ENCODE data around the gene ASIC3. TPM values are rescaled to one million over a fixed set of nuclear protein-coding genes. Genes with fewer than 3 reads are reported as not detected.
A peak's percentile ranks its signal among the peaks of the same experiment; 100 is the strongest.

ASIC3 gene
- total RNA-seq, 1 donor from 2014 or later = 0.51 TPM

DNA sequence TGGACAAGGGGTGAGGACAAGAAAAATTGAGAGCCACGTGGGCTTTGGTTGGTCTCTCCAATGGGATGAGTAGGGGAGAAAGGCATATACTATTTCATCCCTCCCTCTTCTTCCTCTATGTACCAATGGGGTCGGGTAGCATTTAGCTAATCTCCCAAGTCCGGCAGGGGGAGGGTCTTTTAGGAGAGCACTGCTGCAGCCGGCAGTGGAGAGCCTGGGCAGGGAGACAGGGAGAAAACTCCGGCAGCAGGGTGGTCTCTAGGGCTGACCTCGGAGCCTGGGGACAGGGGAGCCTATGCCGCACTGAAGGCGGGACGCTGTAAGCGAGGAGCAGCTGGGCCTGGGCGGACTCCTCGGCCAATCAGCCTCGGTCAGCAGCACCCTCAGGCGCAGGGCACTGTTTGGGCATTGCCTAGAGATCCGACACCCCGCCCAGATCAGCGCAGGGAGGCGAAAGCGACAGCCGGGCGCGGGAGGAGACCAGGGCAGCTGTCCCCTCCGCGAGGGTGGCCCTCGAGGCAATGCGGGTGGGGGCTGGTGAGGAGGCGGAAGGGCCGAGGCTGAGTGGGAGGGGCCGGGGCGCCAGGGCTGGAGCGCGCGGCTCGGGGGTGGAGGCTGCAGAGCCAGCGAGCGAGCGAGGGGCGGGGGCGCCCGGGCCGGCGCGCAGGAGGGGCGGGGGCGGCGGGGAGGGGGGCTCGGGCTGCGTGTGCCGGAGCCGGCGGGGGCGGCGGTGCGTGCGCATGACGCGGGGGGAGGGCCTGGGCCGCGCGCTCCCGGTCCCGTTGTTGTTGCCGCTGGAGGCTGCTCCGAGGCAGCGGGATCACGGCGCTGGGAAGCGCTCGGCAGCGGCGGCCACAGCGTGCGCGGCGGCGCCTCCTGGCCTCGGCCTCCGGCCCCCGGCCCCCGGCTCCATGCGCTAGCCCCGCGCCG is 37.6 kb downstream of the ASIC3 start, which contains the start of gene AGAP3:
Gene AGAP3 (plus strand): TSS at position 785 of the 930 bp plus-strand sequence. CDS start 267 bp downstream, outside the sequence.
- DNase-seq = peak; percentile 96

DNA sequence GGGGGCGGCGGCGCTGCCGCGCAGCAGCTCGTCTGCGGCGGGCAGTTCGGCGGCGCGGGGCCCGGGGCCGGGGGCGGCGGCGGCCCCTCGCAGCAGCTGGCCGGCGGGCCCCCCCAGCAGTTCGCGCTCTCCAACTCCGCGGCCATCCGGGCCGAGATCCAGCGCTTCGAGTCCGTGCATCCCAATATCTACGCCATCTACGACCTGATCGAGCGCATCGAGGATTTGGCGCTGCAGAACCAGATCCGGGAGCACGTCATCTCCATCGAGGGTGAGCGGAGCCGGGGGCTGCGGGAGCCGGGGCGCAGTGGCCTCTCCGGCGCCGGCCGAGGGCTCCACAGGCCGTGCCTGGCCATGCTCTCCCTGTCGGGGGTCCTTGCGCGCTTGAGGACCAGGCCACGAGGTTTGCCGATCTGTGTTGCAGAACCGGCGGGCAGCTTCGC is 38.5 kb downstream of the ASIC3 start:
- DNase-seq = peak; percentile 54

DNA sequence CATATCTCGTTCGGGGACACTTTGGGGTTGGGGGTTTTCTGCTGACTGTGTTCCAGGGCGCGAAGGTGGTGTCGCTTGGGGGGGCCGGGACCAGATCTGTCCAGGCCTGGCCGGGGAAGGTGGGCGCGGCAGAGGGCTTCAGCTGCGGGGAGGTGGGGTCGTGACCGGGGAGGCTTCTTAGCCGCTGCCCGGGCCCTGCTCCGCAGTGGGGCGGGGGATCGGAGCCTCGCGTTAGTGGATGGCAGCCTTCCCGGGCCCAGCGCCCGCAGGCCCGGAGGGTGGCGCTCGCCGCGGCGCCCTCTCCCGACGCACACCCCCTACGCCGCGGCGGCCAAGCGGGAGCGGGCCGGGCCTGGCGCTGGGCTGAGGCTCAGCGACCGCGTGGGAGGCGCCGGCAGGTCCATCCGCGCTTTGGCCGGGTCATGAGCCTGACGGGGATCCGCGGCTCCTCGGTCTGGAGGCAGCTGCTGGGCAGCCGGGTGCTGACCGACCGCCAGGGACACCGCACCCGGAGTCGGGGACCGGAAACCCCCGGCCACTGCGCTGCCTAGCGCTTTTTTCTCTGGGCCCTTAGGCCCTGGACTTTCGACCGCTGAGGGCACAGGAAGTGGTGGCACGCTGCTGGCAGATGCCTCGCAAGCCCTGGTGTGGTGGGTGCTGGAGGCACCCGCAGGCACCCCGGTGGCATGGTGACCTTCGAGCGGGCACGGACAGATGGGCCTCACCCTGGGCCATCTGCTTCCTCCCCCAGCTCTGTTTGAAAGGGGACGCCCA is 39.1 kb downstream of the ASIC3 start:
- DNase-seq = peak; percentile 73

GRCh38 chr7:151088019-151088855 is 39.9 kb downstream of the ASIC3 start:
- peak; percentile 54 for DNase-seq

DNA sequence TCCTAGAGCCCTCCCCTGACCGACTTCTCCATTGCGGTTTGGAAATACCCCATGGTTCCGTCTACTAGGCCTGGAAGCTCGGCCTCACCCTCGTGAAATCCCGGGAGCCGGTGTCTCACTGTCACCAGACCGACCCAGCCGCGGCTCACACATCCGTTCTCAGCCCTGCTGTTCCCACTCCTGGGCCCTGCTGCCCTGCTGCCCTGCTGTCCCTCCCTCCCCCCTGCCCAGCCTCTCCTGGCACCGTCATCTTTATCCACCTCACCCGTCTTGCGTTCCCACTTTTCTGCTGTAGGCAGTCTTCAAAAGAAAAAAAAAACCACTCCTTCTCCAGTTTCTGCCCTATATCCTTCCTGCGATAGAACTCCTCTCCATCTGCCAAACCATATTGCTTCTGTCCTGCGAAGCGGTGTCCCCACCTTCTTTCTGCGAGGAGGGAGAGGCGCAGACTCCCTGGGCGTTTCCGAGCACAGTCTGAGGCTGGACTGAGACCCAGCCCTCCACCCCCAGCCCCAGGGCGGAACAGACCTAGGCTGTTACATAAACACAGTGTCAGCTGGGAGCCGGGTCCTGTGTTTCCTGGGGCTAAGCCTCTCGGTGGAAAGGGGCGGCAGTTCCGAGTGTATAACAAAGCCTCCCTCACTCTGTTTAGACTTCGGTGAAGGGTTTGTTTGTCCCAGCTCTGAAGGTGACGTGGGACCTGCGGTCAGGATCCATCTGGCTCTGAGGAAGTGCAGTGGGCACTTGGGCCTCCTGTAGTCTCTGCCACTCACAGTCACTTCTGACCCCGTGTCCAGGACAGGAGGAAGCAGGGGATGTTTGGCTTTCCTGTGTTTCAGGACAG is 40.7 kb downstream of the ASIC3 start:
- peak; percentile 80 for DNase-seq

DNA sequence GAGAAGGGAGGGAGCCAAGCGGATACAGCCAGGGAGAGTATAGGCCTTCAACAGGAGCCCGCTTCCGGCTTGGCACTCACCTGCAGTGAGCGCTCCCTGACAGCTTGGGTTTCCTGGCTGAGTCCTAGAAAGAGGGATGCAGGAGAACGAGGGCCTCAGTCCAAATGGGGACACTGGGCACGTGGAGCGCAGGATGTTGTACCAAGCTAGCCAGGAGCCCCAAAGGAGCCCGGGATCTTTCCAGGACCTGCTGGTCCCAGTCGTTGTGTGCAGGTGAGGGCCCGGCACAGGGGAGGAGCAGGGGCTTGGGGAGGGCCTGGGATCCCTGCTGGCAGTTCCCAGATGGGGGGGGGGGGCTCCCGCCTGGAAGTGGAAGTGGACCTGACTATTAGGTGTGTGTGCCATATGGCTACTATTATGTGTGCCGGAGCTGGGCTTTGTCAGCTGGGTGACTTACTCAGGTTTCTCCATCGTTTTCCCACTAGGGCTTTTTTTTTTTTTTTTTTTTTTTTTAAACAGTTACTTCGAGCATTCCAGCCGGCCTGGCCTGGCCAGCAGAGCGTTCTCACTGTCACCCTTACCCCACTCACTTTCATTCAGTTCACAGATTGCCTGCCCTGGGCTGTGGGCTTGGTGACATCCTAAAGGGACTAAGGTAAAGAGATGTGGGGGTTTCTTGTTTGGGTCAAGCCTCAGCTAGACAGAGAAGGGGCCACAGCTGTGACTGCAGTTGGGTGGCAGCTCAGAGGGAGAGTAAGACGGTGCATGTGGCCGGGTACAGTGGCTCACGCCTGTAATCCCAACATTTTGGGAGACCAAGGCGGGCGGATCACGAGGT is 41.8 kb downstream of the ASIC3 start:
- DNase-seq = no peak

DNA sequence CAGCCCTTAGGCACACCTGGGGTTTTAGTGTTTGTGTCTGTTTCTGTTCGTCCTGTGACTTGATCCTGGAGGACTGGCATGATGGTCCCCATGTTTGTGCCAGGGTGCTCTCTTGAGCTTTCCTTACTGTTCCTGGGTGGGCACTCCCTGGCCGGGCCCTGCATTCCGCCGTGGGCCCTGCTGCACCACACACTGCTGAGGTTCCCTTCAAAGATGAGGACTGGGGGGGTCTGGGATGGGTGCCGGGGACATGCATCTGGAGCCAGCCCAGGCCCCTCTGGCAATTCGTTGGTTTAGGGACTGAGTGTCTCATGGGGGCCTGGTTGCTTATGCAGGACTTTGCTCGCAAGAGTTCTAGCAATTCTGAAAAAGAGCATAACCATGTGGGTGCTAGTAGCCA is 42.7 kb downstream of the ASIC3 start:
- DNase-seq = no peak

GRCh38 chr7:151091431-151091830 is 43.1 kb downstream of the ASIC3 start:
- no peak for DNase-seq

DNA sequence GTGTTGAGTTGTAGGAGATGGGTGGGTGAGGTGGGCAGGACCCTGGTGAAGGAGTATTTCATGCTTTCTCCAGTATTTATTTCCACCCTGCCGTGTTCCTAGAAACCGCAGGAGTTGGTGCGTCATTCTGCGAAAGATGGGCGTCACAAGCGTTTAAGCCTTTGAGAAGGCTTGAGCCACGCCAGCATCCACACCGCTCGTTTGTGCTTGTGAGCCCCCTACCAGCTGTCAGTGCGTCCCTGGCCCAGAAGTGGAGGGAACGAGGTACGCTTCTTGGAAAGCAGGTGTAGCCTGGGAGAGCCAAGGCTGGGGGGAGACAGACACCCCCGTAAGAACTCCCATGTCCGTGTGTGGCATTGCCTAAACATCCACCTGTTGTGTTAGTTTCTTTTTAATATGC is 43.7 kb downstream of the ASIC3 start:
- no peak for DNase-seq

GRCh38 chr7:151093748-151094147 is 45.4 kb downstream of the ASIC3 start:
- no peak for DNase-seq

GRCh38 chr7:151094675-151095074 is 46.3 kb downstream of the ASIC3 start:
- DNase-seq = no peak

DNA sequence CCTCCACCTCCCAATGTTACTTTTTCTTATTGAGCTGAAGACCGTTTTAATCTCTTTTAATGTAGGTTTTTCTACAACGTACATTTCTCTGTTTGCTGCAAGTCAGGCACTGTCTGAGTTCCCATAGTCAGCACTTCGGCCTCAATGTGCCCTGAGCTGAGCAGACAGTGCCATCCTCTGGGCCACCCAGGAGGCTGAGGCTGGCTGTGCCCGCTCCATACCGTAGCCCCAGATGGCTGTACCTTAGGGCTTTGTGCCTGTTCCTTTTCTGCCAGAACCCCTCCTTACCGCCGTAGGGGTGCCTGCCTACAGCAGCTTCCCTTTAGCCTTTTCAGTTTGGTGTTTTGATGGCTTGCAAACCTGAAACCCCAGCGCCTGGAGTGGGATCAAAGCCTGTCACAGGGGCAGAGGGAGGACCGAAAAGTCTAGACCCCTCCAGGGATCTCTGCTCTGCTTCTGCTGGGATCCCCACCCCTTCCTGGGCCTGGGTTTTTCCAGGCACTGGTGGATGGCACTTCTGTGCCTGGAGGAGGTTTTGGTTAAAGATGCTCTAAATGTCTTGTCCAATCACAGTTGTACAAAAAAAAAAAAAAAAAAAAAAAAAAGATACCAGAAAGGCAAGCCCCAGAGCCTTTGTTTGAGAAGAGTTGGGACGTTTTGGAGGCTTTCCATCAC is 46.9 kb downstream of the ASIC3 start:
- DNase-seq = no peak

GRCh38 chr7:151095828-151096475 is 47.6 kb downstream of the ASIC3 start:
- DNase-seq = peak; percentile 37

DNA sequence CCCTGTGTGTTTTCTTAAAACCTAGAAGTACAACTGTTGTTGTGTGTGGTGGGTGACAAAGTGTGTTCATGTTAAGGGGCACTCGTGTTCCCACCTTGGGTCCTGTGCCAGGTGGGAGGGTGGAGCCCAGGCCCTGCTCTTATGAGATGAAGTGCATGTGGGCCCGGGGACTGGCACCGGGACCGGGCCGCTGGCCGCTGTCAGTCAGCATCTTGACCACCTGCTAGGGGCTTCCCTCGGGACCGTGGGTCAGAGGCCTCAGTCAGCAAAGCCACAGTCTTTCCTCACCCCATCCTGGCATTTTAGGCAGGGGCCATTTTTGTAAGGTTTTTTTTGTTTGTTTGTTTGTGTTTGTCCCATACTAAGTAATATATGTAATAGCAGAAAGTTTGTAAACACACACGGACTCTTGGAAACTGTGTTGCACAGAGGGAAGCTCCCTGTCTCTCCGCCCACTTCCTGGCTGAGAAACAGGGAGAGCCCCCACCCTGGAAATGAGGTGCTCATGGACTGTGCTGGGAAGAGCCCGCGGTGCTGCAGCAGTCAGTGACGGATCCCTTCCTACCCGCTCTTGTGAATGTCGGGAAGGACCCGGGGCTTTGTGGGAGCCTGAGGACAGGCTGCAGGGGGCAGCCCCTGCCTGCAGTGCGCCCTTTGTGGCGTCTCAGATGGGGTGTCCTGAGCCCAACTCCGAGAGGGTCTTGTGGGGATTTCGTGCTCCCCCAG is 51.3 kb downstream of the ASIC3 start:
- no peak for DNase-seq

GRCh38 chr7:151100921-151101320 is 52.6 kb downstream of the ASIC3 start:
- no peak for DNase-seq

DNA sequence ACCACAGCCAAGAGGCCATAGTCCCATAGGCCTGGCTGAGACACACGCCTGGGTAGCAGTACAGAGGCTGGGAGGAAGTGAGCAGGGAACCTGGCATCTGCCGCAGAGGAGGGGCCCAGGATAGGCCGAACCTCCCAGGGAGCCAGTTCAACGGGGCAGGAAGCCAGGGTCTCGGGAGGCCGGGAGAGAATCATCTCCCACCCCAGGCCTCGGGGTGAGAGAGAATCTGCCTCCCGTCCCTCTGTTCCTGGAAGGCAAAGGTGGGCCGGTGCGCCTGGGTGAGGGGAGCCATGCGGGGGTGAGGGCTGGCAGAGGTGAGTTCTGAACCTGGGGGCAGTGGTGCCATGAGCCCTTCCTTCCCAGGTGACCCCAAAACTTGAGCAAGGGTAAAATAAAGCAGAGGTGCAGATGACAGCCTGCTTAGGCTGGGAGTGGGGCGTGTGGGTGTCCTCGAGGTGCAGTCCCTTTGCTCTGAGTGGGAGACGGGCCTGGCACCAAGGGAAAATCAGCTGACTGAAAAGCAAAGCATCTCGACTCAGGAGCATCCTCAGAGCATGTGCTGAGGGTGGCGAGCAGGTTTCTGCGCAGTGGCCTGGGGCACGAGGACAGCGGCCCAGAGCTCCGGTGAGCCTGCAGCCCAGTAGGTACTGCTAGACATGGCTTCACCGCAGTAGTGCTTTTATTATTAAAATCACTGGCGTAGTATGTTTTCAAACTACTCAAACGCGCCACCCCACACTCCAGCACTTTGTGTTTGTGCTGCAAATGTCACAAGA is 53.5 kb downstream of the ASIC3 start:
- DNase-seq = no peak
